K562 (cell line): ENCODE data around the gene TAS2R20. TPM values are rescaled to one million over a fixed set of nuclear protein-coding genes. Genes with fewer than 3 reads are reported as not detected.
A peak's percentile ranks its signal among the peaks of the same experiment; 100 is the strongest.

Source experiments
- ATAC-seq: fragments of 200-7000 bp; cut with Tn5 transposase; 3 replicates; pipeline ENCODE4 v1.9.1; 2020; ENCODE audit warnings: moderate library complexity
- BruUV-seq: library from RNA; stranded (reverse); fragments of 400-500 nt; replicated peaks from 2 replicates; lab custom pipeline; 2021; lab: Mats Ljungman, UMichigan
- CTCF ChIA-PET: fragments of 300-600 bp; formaldehyde crosslinking; extraction: SDS; loops from one replicate; lab custom pipeline; 2021; ENCODE audit warnings: low intra/inter-chr PET ratio; lab: Yijun Ruan, JAX
- POLR2A ChIA-PET: fragments of 300-600, 350-650 bp; sonication (Branson Sonifier 250); formaldehyde crosslinking; extraction: SDS; loops from one replicate; lab custom pipeline; 2021; ENCODE audit warnings: antibody characterized with exemption, inconsistent platforms; lab: Yijun Ruan, JAX
- DNase-seq, 4 experiments: peaks; one replicate each; pipeline versions ENCODE4 v3.0.0 to v3.0.0-alpha.2; 2011 to 2018; ENCODE audit warnings: low spot score in 3 of 4, mixed read lengths in 3 of 4; ENCODE audit errors: extremely low read depth in 1 of 4
- FAIRE-seq: peaks from 2 replicates; lab custom pipeline; 2011; peaks lifted over from hg19 to GRCh38; lab: Jason Lieb, UNC
- H2AFZ ChIP-seq: 2 replicates; pipeline ENCODE4 v1.6.0; 2011; ENCODE audit warnings: low read depth, low read length, control low read depth, inconsistent platforms
- H3K27ac ChIP-seq: fragments of 200-600 bp; 3 replicates; pipeline ENCODE4 v1.8.0; 2011; ENCODE audit warnings: low read depth, mild to moderate bottlenecking, control low read depth, inconsistent platforms, low read length, moderate library complexity, mixed read lengths; ENCODE audit errors: extremely low read depth
- H3K27me3 ChIP-seq, 2 experiments: fragments of 300-600 bp in 1 of 2; 2 replicates in 1 of 2; 3 replicates in 1 of 2; pipeline versions ENCODE4 v1.6.0 to v1.8.0; 2011; ENCODE audit warnings: inconsistent platforms in 2 of 2, low read length in 2 of 2, mild to moderate bottlenecking in 1 of 2, mixed read lengths in 1 of 2, moderate library complexity in 1 of 2; ENCODE audit not compliant: control insufficient read depth in 2 of 2, insufficient read depth in 2 of 2
- H3K36me3 ChIP-seq: fragments of 300-600 bp; 3 replicates; pipeline ENCODE4 v1.8.0; 2011; ENCODE audit warnings: mild to moderate bottlenecking, low read length, inconsistent platforms; ENCODE audit not compliant: control insufficient read depth, insufficient read depth
- H3K4me1 ChIP-seq, 2 experiments: fragments of 200-600 bp in 1 of 2; replicated peaks in 1 of 2; 2 replicates in 1 of 2; 3 replicates in 1 of 2; pipeline versions ENCODE4 v1.5.1 to v1.8.0; 2011; ENCODE audit warnings: inconsistent platforms in 2 of 2, low read length in 2 of 2, mild to moderate bottlenecking in 1 of 2, mixed read lengths in 1 of 2, moderate library complexity in 1 of 2; ENCODE audit not compliant: control insufficient read depth in 2 of 2, insufficient read depth in 2 of 2
- H3K4me2 ChIP-seq: 2 replicates; pipeline ENCODE4 v1.6.1; 2011; ENCODE audit warnings: low read length, control low read depth, inconsistent platforms, mixed read lengths; ENCODE audit not compliant: insufficient read depth
- H3K4me3 ChIP-seq: fragments of 200-600 bp; sonication (generic), shearing (Covaris generic); 2 replicates; pipeline ENCODE4 v1.5.1; 2016; ENCODE audit warnings: control low read depth, inconsistent platforms
- H3K79me2 ChIP-seq: fragments of 200-600 bp; 3 replicates; pipeline ENCODE4 v1.8.0; 2011; ENCODE audit warnings: low read length, inconsistent platforms; ENCODE audit not compliant: control insufficient read depth, insufficient read depth
- H3K9ac ChIP-seq, 2 experiments: 2 replicates each; pipeline versions ENCODE4 v1.6.0 to v1.6.1; 2011; ENCODE audit warnings: low read depth in 2 of 2, low read length in 2 of 2, control low read depth in 1 of 2, inconsistent platforms in 1 of 2, mild to moderate bottlenecking in 1 of 2, mixed read lengths in 1 of 2; ENCODE audit not compliant: insufficient read depth in 1 of 2
- H3K9me1 ChIP-seq: one replicate; pipeline ENCODE4 v1.6.0; 2011; ENCODE audit warnings: inconsistent platforms, mild to moderate bottlenecking, low read length, moderate library complexity; ENCODE audit not compliant: control insufficient read depth, insufficient read depth
- H3K9me3 ChIP-seq: replicated peaks from 2 replicates; pipeline ENCODE4 v1.5.1; 2011; ENCODE audit warnings: low read depth, low read length, inconsistent platforms; ENCODE audit not compliant: control insufficient read depth, insufficient read depth
- H4K20me1 ChIP-seq: replicated peaks from 2 replicates; pipeline ENCODE4 v1.6.1; 2011; ENCODE audit warnings: low read length, inconsistent platforms, mixed read lengths; ENCODE audit not compliant: control insufficient read depth, insufficient read depth
- CBFA2T3 ChIP-seq: fragments of 450-650 bp; IDR thresholded peaks from 2 replicates; pipeline ENCODE4 v1.6.1; 2017
- CHD7 ChIP-seq: fragments of 200-600 bp; sonication (generic); IDR thresholded peaks from one replicate; pipeline ENCODE4 v1.6.1; 2012; ENCODE audit warnings: mild to moderate bottlenecking, low read depth, low read length, inconsistent platforms
- E2F5 ChIP-seq: sonication (generic); formaldehyde crosslinking; IDR thresholded peaks from 2 replicates; pipeline ENCODE4 v1.8.0; 2022; ENCODE audit warnings: mild to moderate bottlenecking, missing genetic modification reagents
- KDM1A ChIP-seq, 2 experiments: fragments of 450-650 bp; IDR thresholded peaks; 2 replicates each; pipeline ENCODE4 v1.6.1; 2016; ENCODE audit warnings: mild to moderate bottlenecking in 2 of 2
- L3MBTL2 ChIP-seq: fragments of 450-650 bp; IDR thresholded peaks from 2 replicates; pipeline ENCODE4 v1.6.1; 2016; ENCODE audit warnings: mild to moderate bottlenecking, moderate library complexity
- PATZ1 ChIP-seq: fragments of 250-450 bp; sonication (Bioruptor Pico); IDR thresholded peaks from 2 replicates; pipeline ENCODE4 v1.5.0; 2020; ENCODE audit warnings: mild to moderate bottlenecking, borderline replicate concordance
- SAFB ChIP-seq: fragments of 200-400 bp; formaldehyde crosslinking; IDR thresholded peaks from 2 replicates; pipeline ENCODE4 v1.6.1; 2017; ENCODE audit warnings: low read depth, low read length, borderline replicate concordance
- ZEB2 ChIP-seq: fragments of 450-650 bp; IDR thresholded peaks from 2 replicates; pipeline ENCODE4 v1.6.1; 2016
- ZFPM2 ChIP-seq: fragments of 250-450 bp; sonication (Bioruptor Pico); IDR thresholded peaks from 2 replicates; pipeline ENCODE4 v1.5.1; 2022; ENCODE audit warnings: mild to moderate bottlenecking
- ZNF408 ChIP-seq: fragments of 250-450 bp; sonication (Bioruptor Pico); IDR thresholded peaks from 2 replicates; pipeline ENCODE4 v1.4.0; 2020; ENCODE audit warnings: low read depth, mild to moderate bottlenecking, moderate library complexity
- WGBS: fragments of 100-300 bp; shearing (Covaris generic); methylation state at CpG from one replicate; pipeline ENCODE4 v1.1.6; 2016; ENCODE audit warnings: low coverage, mixed read lengths; ENCODE audit not compliant: insufficient coverage; ENCODE audit errors: missing lambda C conversion rate; 5-methylcytosine and 5-hydroxymethylcytosine counted together
- in situ Hi-C: fragments of 300-500 bp; cut with MboI; formaldehyde crosslinking; loops from 4 replicates; pipeline ENCODE4 v1.15.0; 2018; ENCODE audit warnings: inconsistent platforms, mixed read lengths
- intact Hi-C: fragments of 100-400 bp; cut with micrococcal nuclease; formaldehyde crosslinking; loops from 2 replicates; pipeline ENCODE4 v1.14.2; 2022
- polyA plus RNA-seq, 8 experiments: library from polyadenylated mRNA; depleted of rRNA in 4 of 8; stranded (reverse) in 5 of 8; unstranded in 3 of 8; fragments of >200 nt; fragmentation: Nextera tagmentation in 2 of 8; fragmentation: Illumina TruSeq in 1 of 8; extraction: Ambion mirVana in 2 of 8; extraction: Trizol in 1 of 8; gene quantifications; 2 replicates each; pipeline versions ENCODE4 v1.2.1 to v1.2.3, GENCODE V29; 2011 to 2014; ENCODE audit warnings: inconsistent platforms in 1 of 8, missing spikeins in 1 of 8
- total RNA-seq, 7 experiments: library from RNA; depleted of rRNA in 6 of 7; stranded (reverse); fragments of >200 nt in 6 of 7; fragmentation: Illumina TruSeq in 2 of 7; extraction: Trizol in 2 of 7; gene quantifications; 2 replicates each; pipeline versions ENCODE4 v1.2.1 to v1.2.3, GENCODE V29; 2011 to 2021; ENCODE audit warnings: low replicate concordance in 1 of 7

The TAS2R20 gene
- total and polyA plus RNA-seq, 9 of the 15 experiments (the other 6 are each of a cell fraction or from before 2014, with no cell fraction given): 0.07 to 2.3 (median 0.77) TPM

GRCh38 chr12:10960211-10960610, 37.9 kb downstream of the TAS2R20 start:
- Histone ChIP-seq H3K9ac (no peak overlapping the region), H3K36me3 (no peaks in the 10 kb centered on the region), H3K9me3 (no peaks in the 10 kb centered on the region), H3K27me3 (no peaks in the 10 kb centered on the region), H2AFZ (no peak overlapping the region), H3K4me2 (no peak overlapping the region), H3K4me3 (no peak overlapping the region), H3K4me1 (no peaks in the 10 kb centered on the region), H3K79me2 (no peaks in the 10 kb centered on the region), H4K20me1 (no peaks in the 10 kb centered on the region), H3K9me1 (no peaks in the 10 kb centered on the region), H3K27ac (no peak overlapping the region)
- no peak for ATAC-seq
- in situ Hi-C loops (no loop called here), intact Hi-C loops (no loop called here)
- no peak for DNase-seq
- FAIRE-seq: peak; percentile 35
- BruUV-seq: no TSS peak
- POLR2A ChIA-PET: no interaction called here
- CTCF ChIA-PET: no interaction called here
- 22% methylated on average over 3 of the region's 4 CpGs for WGBS
- no peak for TF ChIP-seq CHD7
- TF ChIP-seq CBFA2T3: 0 out of 2 replicates have a peak, but pooled peaks have one; percentile 20
- no peak for TF ChIP-seq PATZ1 (CRISPR knock-in tag)
- no peak for TF ChIP-seq ZNF408 (CRISPR knock-in tag)
- no peak for TF ChIP-seq ZFPM2 (CRISPR knock-in tag)
- no peak for TF ChIP-seq L3MBTL2
- TF ChIP-seq E2F5 (CRISPR knock-in tag): no peak
- TF ChIP-seq SAFB: no peak
- 0 out of 4 replicates have a peak, but pooled peaks of 1 of the 2 experiments have one; percentile 13 for TF ChIP-seq KDM1A (IDR thresholded peaks at IDR 0.05)
- no peak for TF ChIP-seq ZEB2
